Stimulated activated CD4-positive, alpha-beta T cell treated with anti-CD3 and anti-CD28 coated beads, Interleukin-2, amount 100 ng/mL, for 48 hours (primary cell): ENCODE measurements around the gene GUCY1B1.
"Not testable (repeated sequence)": the region's sequence is repeated elsewhere in the genome, so short reads cannot be mapped to it uniquely, and the experiment has no call there.

ENCODE experiments used
- DNase-seq, 2 donors: peaks; one replicate each; pipeline ENCODE4 v3.0.0-alpha.2; 2020

Gene GUCY1B1

GRCh38 chr4:155762334-155762733, 3.5 kb downstream of the GUCY1B1 start:
- DNase-seq: no peak

GRCh38 chr4:155763551-155763950, 4.7 kb downstream of the GUCY1B1 start:
- DNase-seq: no peak

GRCh38 chr4:155765149-155765548, 6.3 kb downstream of the GUCY1B1 start:
- no peak for DNase-seq

GRCh38 chr4:155766622-155767021, 7.8 kb downstream of the GUCY1B1 start:
- DNase-seq: no peak

- no peak for DNase-seq
These were observed 9.5 kb downstream of the GUCY1B1 start for GRCh38 chr4:155768370-155768769.

GRCh38 chr4:155769090-155769489, 10.3 kb downstream of the GUCY1B1 start:
- no peak for DNase-seq

GRCh38 chr4:155772459-155773195, 13.8 kb downstream of the GUCY1B1 start:
- DNase-seq: no peak

- no peak for DNase-seq
These were observed 14.5 kb downstream of the GUCY1B1 start for GRCh38 chr4:155773196-155773800.

- no peak for DNase-seq
These were observed 15.2 kb downstream of the GUCY1B1 start for GRCh38 chr4:155774033-155774432.

GRCh38 chr4:155777971-155778735, 19.3 kb downstream of the GUCY1B1 start:
- no peak for DNase-seq

- no peak for DNase-seq
These were observed 22.0 kb downstream of the GUCY1B1 start for GRCh38 chr4:155780775-155781174.

- DNase-seq: no peak
These were observed 22.5 kb downstream of the GUCY1B1 start for GRCh38 chr4:155781249-155781831.

GRCh38 chr4:155784637-155785036, 25.8 kb downstream of the GUCY1B1 start:
- DNase-seq: no peak

- DNase-seq: no peak
These were observed 27.0 kb downstream of the GUCY1B1 start for GRCh38 chr4:155785828-155786227.

- no peak for DNase-seq
These were observed 28.4 kb downstream of the GUCY1B1 start for GRCh38 chr4:155787113-155787710.

- DNase-seq: no peak
These were observed 30.6 kb downstream of the GUCY1B1 start for GRCh38 chr4:155789391-155789790.

- DNase-seq: no peak
These were observed 31.2 kb downstream of the GUCY1B1 start for GRCh38 chr4:155789982-155790381.

GRCh38 chr4:155794589-155795236, 35.9 kb downstream of the GUCY1B1 start:
- DNase-seq: no peak

GRCh38 chr4:155795991-155796390, 37.2 kb downstream of the GUCY1B1 start:
- DNase-seq: no peak

- not testable (repeated sequence) for DNase-seq
These were observed 38.8 kb downstream of the GUCY1B1 start for GRCh38 chr4:155797581-155797980.

GRCh38 chr4:155799116-155799793, 40.4 kb downstream of the GUCY1B1 start:
- DNase-seq: no peak

GRCh38 chr4:155799794-155800123, 40.9 kb downstream of the GUCY1B1 start:
- no peak for DNase-seq
